Stimulated activated CD8-positive, alpha-beta memory T cell treated with anti-CD3 and anti-CD28 coated beads, Interleukin-7, amount 100 ng/mL, for 1 hour (primary cell): ENCODE measurements around the gene RDH11.

Experiments used
- DNase-seq, 2 donors: peaks; one replicate each; pipeline ENCODE4 v3.0.0-alpha.2; 2020; ENCODE audit warnings: low read depth in 2 of 2

Gene RDH11

GRCh38 chr14:67650151-67650550 is 45.4 kb downstream of the RDH11 start:
- DNase-seq = no peak

- DNase-seq = no peak
Observed at GRCh38 chr14:67646131-67646530, 49.4 kb downstream of the RDH11 start.

GRCh38 chr14:67645414-67645813 is 50.1 kb downstream of the RDH11 start:
- no peak for DNase-seq

- DNase-seq = no peak
Observed at GRCh38 chr14:67644428-67644827, 51.1 kb downstream of the RDH11 start.

- no peak for DNase-seq
Observed at GRCh38 chr14:67643713-67644112, 51.9 kb downstream of the RDH11 start.

GRCh38 chr14:67641902-67642749 is 53.4 kb downstream of the RDH11 start:
- no peak for DNase-seq

GRCh38 chr14:67641480-67641879 is 54.1 kb downstream of the RDH11 start:
- no peak for DNase-seq

- DNase-seq = no peak
Observed at GRCh38 chr14:67638642-67639041, 56.9 kb downstream of the RDH11 start.

GRCh38 chr14:67636361-67636919 is 59.1 kb downstream of the RDH11 start:
- no peak for DNase-seq

GRCh38 chr14:67633451-67634147 is 62.0 kb downstream of the RDH11 start:
- no peak for DNase-seq

- DNase-seq = no peak
Observed at GRCh38 chr14:67630938-67631337, 64.6 kb downstream of the RDH11 start.

- no peak for DNase-seq
Observed at GRCh38 chr14:67630186-67630585, 65.4 kb downstream of the RDH11 start.

GRCh38 chr14:67627519-67627918 is 68.0 kb downstream of the RDH11 start:
- DNase-seq = no peak
